GM12872 (cell line): ENCODE measurements around the gene POMT2.

Experiments
- CTCF ChIP-seq: IDR thresholded peaks from 3 replicates; pipeline ENCODE4 v1.5.1; 2011; ENCODE audit warnings: low read depth, mild to moderate bottlenecking, low read length, moderate library complexity; ENCODE audit not compliant: insufficient read depth

Gene POMT2

DNA sequence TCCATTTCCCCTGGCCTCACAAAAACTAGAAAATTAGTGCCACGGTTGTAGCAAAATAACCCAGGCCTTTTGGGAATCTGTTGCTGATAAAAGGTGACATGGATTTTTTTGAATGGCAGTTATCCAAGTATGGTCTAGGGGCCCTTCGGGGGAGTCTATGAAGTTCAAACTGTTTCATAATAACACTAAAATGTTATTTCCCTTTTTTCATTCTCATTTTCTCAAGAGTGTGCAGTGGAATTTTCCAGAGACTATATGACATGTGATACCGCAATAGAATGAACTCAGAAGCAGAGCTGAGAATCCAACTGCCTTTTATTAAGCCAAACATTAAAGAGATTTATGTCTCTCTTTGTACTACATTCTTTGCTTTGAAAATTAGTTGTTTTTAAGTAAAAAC, 27.1 kb upstream of the POMT2 start:
- no peak for TF ChIP-seq CTCF

- no peak for TF ChIP-seq CTCF
Measured at GRCh38 chr14:77346495-77346894, 25.8 kb upstream of the POMT2 start.

DNA sequence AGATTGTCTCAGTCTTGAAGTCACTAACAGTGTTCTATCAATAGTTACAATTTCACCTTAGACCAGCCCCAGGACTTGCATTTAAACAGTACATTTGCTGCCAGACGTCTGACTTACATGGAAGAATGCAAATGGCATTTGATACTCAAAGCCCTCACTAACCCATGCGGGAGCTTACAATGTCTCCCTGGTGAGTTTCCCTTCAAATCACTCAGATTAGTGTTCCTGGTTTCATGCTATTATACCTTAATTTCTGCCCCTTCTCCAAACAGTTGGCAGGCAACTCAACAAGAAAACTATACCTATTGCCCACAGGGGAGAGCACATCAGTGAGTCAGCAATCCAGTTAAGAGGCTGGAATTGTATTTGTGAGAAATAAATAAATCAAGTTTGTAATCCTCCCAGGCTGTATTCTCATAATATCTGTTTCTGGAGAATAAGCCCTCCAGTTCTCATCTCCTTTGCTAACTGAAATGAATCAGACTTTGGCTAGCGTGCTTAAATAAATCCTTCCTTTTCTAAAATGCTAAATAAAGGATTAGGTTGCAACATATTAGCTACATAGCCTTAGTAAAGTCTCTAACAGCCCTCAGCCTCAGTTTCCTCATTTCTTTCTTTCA, 23.8 kb upstream of the POMT2 start:
- TF ChIP-seq CTCF: no peak

- no peak for TF ChIP-seq CTCF
Measured at GRCh38 chr14:77343662-77344061, 23.0 kb upstream of the POMT2 start.

- no peak for TF ChIP-seq CTCF
Measured at GRCh38 chr14:77342726-77343397, 22.2 kb upstream of the POMT2 start.

DNA sequence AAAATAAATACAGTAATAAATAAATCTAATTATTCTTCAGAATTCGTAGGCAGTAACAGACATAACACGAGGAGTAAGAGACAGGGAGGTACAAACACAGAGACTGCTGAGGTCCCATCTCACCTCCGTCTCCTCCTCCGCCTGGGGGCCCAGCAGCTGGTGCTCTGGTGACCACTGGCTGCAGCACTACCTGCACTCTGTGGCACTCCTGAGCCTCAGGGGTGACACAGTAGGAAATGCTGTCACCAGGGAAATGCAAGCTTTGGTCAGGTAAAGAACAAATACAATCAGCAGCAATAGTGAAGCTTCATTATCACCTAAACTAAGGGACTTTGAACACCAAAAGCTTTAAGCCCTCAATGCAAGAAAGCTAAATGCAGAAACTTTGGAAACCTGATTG, 19.7 kb upstream of the POMT2 start:
- no peak for TF ChIP-seq CTCF

GRCh38 chr14:77339407-77339806, 18.7 kb upstream of the POMT2 start:
- no peak for TF ChIP-seq CTCF
